NCI-H146 (cell line): ENCODE results near the gene HOMER3.
"Not testable (repeated sequence)": the region's sequence is repeated elsewhere in the genome, so short reads cannot be mapped to it uniquely, and the experiment has no call there.

ENCODE experiments used
- DNase-seq: peaks from one replicate; lab custom pipeline; 2025; lab: John Stamatoyannopoulos, UW

Gene HOMER3

GRCh38 chr19:18922228-18922985 lies 18.6 kb downstream of the HOMER3 start:
- DNase-seq: no peak

GRCh38 chr19:18921593-18921992 lies 19.4 kb downstream of the HOMER3 start:
- DNase-seq: no peak

GRCh38 chr19:18920400-18920799 lies 20.6 kb downstream of the HOMER3 start:
- DNase-seq: no peak

- DNase-seq: no peak
Measured at GRCh38 chr19:18919900-18920214, 21.2 kb downstream of the HOMER3 start.

- DNase-seq: peak; percentile 100
Measured at GRCh38 chr19:18919086-18919899, 21.7 kb downstream of the HOMER3 start, which contains the start of the genes COPE and DDX49. Gene COPE (minus strand): TSS chr19:18919387. CDS start chr19:18919348, 39 bp downstream. Gene DDX49 (plus strand): TSS chr19:18919715. CDS start chr19:18919742, 27 bp downstream.

GRCh38 chr19:18917593-18917992 lies 23.4 kb downstream of the HOMER3 start:
- not testable (repeated sequence) for DNase-seq

GRCh38 chr19:18915639-18916038 lies 25.4 kb downstream of the HOMER3 start:
- DNase-seq: peak; percentile 46

- DNase-seq: no peak
Measured at GRCh38 chr19:18913466-18913865, 27.6 kb downstream of the HOMER3 start.

GRCh38 chr19:18912933-18913332 lies 28.1 kb downstream of the HOMER3 start:
- no peak for DNase-seq

- DNase-seq: no peak
Measured at GRCh38 chr19:18910801-18911436, 30.1 kb downstream of the HOMER3 start.

GRCh38 chr19:18910010-18910409 lies 31.0 kb downstream of the HOMER3 start:
- DNase-seq: no peak

- DNase-seq: no peak
Measured at GRCh38 chr19:18908917-18909619, 31.9 kb downstream of the HOMER3 start.

GRCh38 chr19:18906605-18907519 lies 34.2 kb downstream of the HOMER3 start:
- DNase-seq: no peak

GRCh38 chr19:18905513-18906236 lies 35.3 kb downstream of the HOMER3 start:
- DNase-seq: no peak

GRCh38 chr19:18905058-18905456 lies 36.0 kb downstream of the HOMER3 start:
- DNase-seq: no peak

GRCh38 chr19:18904334-18905057 lies 36.5 kb downstream of the HOMER3 start:
- DNase-seq: no peak

- DNase-seq: no peak
Measured at GRCh38 chr19:18903156-18904037, 37.6 kb downstream of the HOMER3 start.

- not testable (repeated sequence) for DNase-seq
Measured at GRCh38 chr19:18902519-18902918, 38.5 kb downstream of the HOMER3 start.

GRCh38 chr19:18901491-18901890 lies 39.5 kb downstream of the HOMER3 start:
- DNase-seq: no peak
